ENCODE data around the gene NIPAL4.

DNA sequence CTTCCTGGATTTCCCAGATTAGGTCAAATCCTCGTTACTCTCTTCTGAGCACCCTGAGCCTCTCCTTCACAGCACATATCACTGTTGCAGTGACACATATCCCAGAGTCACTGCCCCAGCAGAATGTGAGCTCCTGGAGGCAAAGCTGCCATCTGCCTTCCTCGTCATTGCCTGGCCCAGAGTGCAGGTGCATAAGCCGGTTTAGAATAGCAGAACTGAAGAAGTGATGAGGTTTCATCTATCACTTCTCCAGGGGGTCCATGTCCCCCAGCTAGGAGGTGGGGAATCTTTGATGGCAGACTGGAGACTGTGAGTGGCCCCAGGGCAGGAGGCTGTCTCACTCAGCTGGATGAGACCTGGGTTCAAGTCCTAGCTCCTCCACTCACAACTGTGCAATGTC is 25.8 kb downstream of the NIPAL4 start:
- TF ChIP-seq, protein P1, sequence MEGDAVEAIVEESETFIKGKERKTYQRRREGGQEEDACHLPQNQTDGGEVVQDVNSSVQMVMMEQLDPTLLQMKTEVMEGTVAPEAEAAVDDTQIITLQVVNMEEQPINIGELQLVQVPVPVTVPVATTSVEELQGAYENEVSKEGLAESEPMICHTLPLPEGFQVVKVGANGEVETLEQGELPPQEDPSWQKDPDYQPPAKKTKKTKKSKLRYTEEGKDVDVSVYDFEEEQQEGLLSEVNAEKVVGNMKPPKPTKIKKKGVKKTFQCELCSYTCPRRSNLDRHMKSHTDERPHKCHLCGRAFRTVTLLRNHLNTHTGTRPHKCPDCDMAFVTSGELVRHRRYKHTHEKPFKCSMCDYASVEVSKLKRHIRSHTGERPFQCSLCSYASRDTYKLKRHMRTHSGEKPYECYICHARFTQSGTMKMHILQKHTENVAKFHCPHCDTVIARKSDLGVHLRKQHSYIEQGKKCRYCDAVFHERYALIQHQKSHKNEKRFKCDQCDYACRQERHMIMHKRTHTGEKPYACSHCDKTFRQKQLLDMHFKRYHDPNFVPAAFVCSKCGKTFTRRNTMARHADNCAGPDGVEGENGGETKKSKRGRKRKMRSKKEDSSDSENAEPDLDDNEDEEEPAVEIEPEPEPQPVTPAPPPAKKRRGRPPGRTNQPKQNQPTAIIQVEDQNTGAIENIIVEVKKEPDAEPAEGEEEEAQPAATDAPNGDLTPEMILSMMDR (IDR thresholded peaks at IDR 0.05) = no peak
- TF ChIP-seq POLR2A (IDR thresholded peaks at IDR 0.05) = no peak
